Inferior parietal cortex (tissue), 1 donor: Measurements from ENCODE around the gene ZNF124.
"Not testable (repeated sequence)": the region's sequence is repeated elsewhere in the genome, so short reads cannot be mapped to it uniquely, and the experiment has no call there.

ENCODE experiments used
- DNase-seq: peaks from one replicate; pipeline ENCODE4 v3.0.0-alpha.2; 2016; ENCODE audit errors: extremely low spot score

The ZNF124 gene

GRCh38 chr1:247171875-247172563, at the start of gene ZNF124:
ZNF124 (minus strand) TSS chr1:247172020; CDS start chr1:247171877, 143 bp downstream.
- DNase-seq: not testable (repeated sequence)

- not testable (repeated sequence) for DNase-seq
These were observed 48.5 kb upstream of the ZNF124 start for GRCh38 chr1:247220280-247220679.

- no peak for DNase-seq
These were observed 46.4 kb upstream of the ZNF124 start for GRCh38 chr1:247218121-247218651.

- no peak for DNase-seq
These were observed 44.4 kb upstream of the ZNF124 start for GRCh38 chr1:247216261-247216660.

GRCh38 chr1:247212627-247213617, 41.1 kb upstream of the ZNF124 start:
- DNase-seq: no peak

GRCh38 chr1:247212012-247212411, 40.2 kb upstream of the ZNF124 start:
- no peak for DNase-seq

GRCh38 chr1:247211339-247211738, 39.5 kb upstream of the ZNF124 start:
- DNase-seq: no peak

- peak; percentile 98 for DNase-seq
These were observed 38.7 kb upstream of the ZNF124 start for GRCh38 chr1:247210376-247211117.

GRCh38 chr1:247210062-247210375, 38.2 kb upstream of the ZNF124 start:
- peak; percentile 33 for DNase-seq

- DNase-seq: no peak
These were observed 37.6 kb upstream of the ZNF124 start for GRCh38 chr1:247209396-247209795.

GRCh38 chr1:247204177-247204647, 32.4 kb upstream of the ZNF124 start:
- DNase-seq: no peak

- DNase-seq: no peak
These were observed 27.0 kb upstream of the ZNF124 start for GRCh38 chr1:247198781-247199180.

- no peak for DNase-seq
These were observed 22.1 kb upstream of the ZNF124 start for GRCh38 chr1:247193958-247194357.

- DNase-seq: no peak
These were observed 18.4 kb upstream of the ZNF124 start for GRCh38 chr1:247189981-247190798.

GRCh38 chr1:247185667-247186066, 13.8 kb upstream of the ZNF124 start:
- no peak for DNase-seq

GRCh38 chr1:247184254-247184653, 12.4 kb upstream of the ZNF124 start:
- no peak for DNase-seq

GRCh38 chr1:247182994-247183393, 11.2 kb upstream of the ZNF124 start:
- no peak for DNase-seq

- no peak for DNase-seq
These were observed 8.8 kb upstream of the ZNF124 start for GRCh38 chr1:247180581-247180980.

GRCh38 chr1:247177755-247178154, 5.9 kb upstream of the ZNF124 start:
- no peak for DNase-seq

GRCh38 chr1:247175458-247175857, 3.6 kb upstream of the ZNF124 start:
- no peak for DNase-seq

GRCh38 chr1:247173431-247173830, 1.6 kb upstream of the ZNF124 start:
- no peak for DNase-seq
